ENCODE data around the gene UNC93A.
"Not testable (repeated sequence)": the region's sequence is repeated elsewhere in the genome, so short reads cannot be mapped to it uniquely, and the experiment has no call there.

UNC93A gene

DNA sequence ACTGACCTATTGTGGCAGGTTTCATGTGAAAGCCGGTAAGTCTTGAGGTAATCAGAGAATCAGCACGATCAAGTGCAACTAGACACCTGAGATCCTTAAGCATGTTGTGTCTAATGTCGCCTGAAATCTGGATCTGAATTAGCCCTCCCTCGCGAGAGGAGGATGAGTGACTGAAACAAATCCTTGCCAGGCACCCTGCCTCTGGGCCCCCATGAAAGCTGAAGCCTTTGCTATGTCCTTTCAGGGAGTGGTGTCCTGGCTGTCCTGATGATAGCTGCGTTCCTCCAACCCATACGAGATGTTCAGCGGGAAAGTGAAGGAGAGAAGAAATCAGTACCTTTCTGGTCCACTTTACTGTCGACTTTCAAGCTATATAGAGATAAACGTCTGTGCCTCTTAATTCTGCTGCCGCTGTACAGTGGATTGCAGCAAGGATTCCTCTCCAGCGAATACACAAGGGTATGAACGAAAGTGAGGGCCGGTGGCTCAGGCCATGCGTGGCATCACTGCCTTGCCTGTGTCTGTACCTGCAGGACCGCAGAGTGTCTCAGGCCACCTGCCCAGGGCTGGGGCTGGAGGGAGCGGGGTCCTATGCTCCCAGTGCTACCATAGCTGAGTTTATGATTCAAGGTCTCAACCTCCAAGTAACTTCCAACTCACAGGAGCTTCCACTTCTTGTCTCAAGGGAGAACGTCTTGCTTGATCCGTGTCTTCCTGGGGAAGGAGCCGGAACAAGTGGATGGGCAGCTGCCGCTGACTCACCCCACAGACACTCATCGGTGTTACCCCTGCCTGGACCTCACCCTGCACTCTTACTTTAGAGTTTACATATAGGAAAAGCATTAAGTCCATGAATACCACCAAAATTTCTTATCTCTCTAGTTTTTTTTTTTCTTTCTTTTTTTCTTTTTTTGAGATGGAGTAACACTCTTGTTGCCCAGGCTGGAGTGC lies 12.8 kb downstream of the UNC93A start:
- no peak for TF ChIP-seq CTCF (IDR thresholded peaks at IDR 0.05; ENCODE audit: insufficient read depth, low read depth, low read length, missing control alignments)
- no peak for DNase-seq (ENCODE audit: low read depth)
- no peak overlapping the region for H3K4me3 ChIP-seq (ENCODE audit: low read length)

- no peak for TF ChIP-seq CTCF (IDR thresholded peaks at IDR 0.05; ENCODE audit: insufficient read depth, low read depth, low read length, missing control alignments)
- no peak overlapping the region for H3K4me3 ChIP-seq (ENCODE audit: low read length)
- no peak for DNase-seq (ENCODE audit: low read depth)
These were observed 13.8 kb downstream of the UNC93A start for GRCh38 chr6:167304912-167305311.

GRCh38 chr6:167305796-167306195 lies 14.7 kb downstream of the UNC93A start:
- DNase-seq (ENCODE audit: low read depth), result no peak
- no peak overlapping the region for H3K4me3 ChIP-seq (ENCODE audit: low read length)
- TF ChIP-seq CTCF (IDR thresholded peaks at IDR 0.05; ENCODE audit: insufficient read depth, low read depth, low read length, missing control alignments), result no peak

DNA sequence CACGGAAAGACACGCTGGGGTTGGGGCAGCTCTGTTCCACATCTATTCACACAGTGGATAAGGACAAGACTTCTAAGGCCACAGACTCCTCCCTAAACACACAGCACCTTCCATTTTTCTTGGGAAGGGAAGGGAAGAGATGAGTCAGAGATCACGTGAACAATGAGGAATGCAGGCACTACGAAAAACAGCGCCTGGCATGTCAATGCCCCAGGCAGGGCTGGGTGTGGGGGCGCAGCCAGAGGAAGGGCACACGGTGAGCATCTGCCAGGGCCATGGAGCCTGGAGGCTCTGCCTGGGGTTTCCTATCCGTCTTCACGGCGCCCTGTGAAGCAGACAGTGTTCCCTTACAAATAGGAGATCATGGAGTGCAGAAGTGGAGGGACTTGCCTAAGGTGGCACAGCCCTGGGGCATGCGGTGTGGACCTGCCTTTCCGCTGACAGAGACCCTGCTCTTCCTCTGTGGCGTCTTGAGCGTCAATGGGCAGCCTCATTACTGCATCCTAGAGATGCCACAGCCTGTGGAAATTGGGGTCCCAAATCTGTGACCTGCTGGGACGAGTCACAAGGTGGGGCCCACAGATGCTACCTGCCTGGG lies 15.4 kb downstream of the UNC93A start:
- H3K4me3 ChIP-seq (ENCODE audit: low read length), result no peak overlapping the region
- no peak for TF ChIP-seq CTCF (IDR thresholded peaks at IDR 0.05; ENCODE audit: insufficient read depth, low read depth, low read length, missing control alignments)
- no peak for DNase-seq (ENCODE audit: low read depth)

DNA sequence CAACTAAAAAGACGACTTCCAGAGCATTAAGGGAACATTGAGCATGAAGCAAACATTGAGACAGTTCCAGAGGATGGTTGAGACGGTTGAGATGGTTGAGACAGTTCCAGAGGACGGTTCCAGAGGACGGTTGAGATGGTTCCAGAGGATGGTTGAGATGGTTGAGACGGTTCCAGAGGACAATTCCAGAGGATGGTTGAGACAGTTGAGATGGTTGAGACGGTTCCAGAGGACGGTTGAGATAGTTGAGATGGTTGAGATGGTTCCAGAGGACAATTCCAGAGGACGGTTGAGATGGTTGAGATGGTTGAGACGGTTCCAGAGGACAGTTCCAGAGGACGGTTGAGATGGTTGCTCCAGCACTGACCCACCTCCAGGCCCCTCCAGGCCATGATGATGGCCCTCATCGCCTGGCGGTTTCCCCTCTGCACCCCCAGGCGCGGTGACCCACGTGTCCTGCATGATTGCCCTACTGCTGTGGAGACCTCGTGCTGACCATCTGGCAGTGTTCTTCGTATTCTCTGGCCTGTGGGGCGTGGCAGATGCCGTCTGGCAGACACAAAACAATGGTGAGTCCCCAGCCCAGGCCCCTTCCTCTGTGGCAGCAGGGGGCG lies 16.3 kb downstream of the UNC93A start:
- H3K4me3 ChIP-seq (ENCODE audit: low read length), result no peak overlapping the region
- no peak for DNase-seq (ENCODE audit: low read depth)
- TF ChIP-seq CTCF (IDR thresholded peaks at IDR 0.05; ENCODE audit: insufficient read depth, low read depth, low read length, missing control alignments), result no peak

DNA sequence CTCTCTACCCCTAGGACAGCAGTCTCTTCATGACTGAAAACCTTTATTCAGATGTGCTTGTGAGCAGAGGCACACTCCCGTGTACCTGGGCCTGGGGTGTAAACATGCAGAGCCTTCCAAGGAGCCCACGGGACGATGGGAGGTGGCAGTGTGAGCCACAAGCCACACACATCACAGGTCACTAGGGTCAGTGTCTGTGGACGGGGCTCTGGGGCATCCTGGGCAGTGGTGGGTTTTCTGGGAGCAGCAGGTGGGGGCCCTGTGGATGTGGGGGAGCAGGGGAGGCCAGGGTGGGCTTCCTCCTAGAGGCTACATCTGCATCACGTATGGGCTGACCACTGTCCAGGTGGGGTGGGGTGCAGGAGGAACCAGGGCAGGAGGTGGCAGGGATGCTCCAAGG lies 17.1 kb downstream of the UNC93A start:
- TF ChIP-seq CTCF (IDR thresholded peaks at IDR 0.05; ENCODE audit: insufficient read depth, low read depth, low read length, missing control alignments), result no peak
- DNase-seq (ENCODE audit: low read depth), result no peak
- no peak overlapping the region for H3K4me3 ChIP-seq (ENCODE audit: low read length)

GRCh38 chr6:167309355-167310192 lies 18.5 kb downstream of the UNC93A start:
- not testable (repeated sequence) for H3K4me3 ChIP-seq (ENCODE audit: low read length); DNase-seq (ENCODE audit: low read depth)

All from epithelial cell of esophagus (primary cell).